HG03520 (cell line): ENCODE measurements around the gene PPL.
"Not testable (repeated sequence)": the region's sequence is repeated elsewhere in the genome, so short reads cannot be mapped to it uniquely, and the experiment has no call there.

Experiments
- ATAC-seq: cut with Tn5 transposase; IDR thresholded peaks from one replicate; pipeline ENCODE4 v1.9.1; 2021; ENCODE audit warnings: mild to moderate bottlenecking, moderate library complexity; ENCODE audit not compliant: unreplicated experiment

PPL gene

GRCh38 chr16:4935241-4935855, 1.6 kb downstream of the PPL start:
- ATAC-seq: no peak

GRCh38 chr16:4934591-4934990, 2.4 kb downstream of the PPL start:
- no peak for ATAC-seq

GRCh38 chr16:4933871-4934395, 3.0 kb downstream of the PPL start:
- no peak for ATAC-seq

- ATAC-seq: no peak
Observed at GRCh38 chr16:4933433-4933832, 3.5 kb downstream of the PPL start.

- ATAC-seq: no peak
Observed at GRCh38 chr16:4931381-4931780, 5.6 kb downstream of the PPL start.

- ATAC-seq: not testable (repeated sequence)
Observed at GRCh38 chr16:4929619-4930018, 7.3 kb downstream of the PPL start.

- ATAC-seq: no peak
Observed at GRCh38 chr16:4928227-4928626, 8.7 kb downstream of the PPL start.

- ATAC-seq: no peak
Observed at GRCh38 chr16:4927661-4928060, 9.3 kb downstream of the PPL start.

- no peak for ATAC-seq
Observed at GRCh38 chr16:4926928-4927327, 10.0 kb downstream of the PPL start.

GRCh38 chr16:4925791-4926190, 11.2 kb downstream of the PPL start:
- ATAC-seq: no peak

GRCh38 chr16:4925293-4925607, 11.7 kb downstream of the PPL start:
- ATAC-seq: no peak

GRCh38 chr16:4924593-4925292, 12.2 kb downstream of the PPL start:
- no peak for ATAC-seq

GRCh38 chr16:4923853-4924252, 13.1 kb downstream of the PPL start:
- ATAC-seq: no peak

GRCh38 chr16:4922721-4923342, 14.1 kb downstream of the PPL start:
- no peak for ATAC-seq

GRCh38 chr16:4920826-4921225, 16.1 kb downstream of the PPL start:
- ATAC-seq: no peak

GRCh38 chr16:4918781-4919251, 18.1 kb downstream of the PPL start:
- no peak for ATAC-seq

- ATAC-seq: no peak
Observed at GRCh38 chr16:4917117-4917516, 19.8 kb downstream of the PPL start.

GRCh38 chr16:4915226-4915761, 21.7 kb downstream of the PPL start:
- ATAC-seq: no peak

- no peak for ATAC-seq
Observed at GRCh38 chr16:4914528-4915225, 22.3 kb downstream of the PPL start.

- ATAC-seq: no peak
Observed at GRCh38 chr16:4913774-4914525, 23.0 kb downstream of the PPL start.
